GM21528 (cell line): ENCODE results near the gene IFNB1.

Experiments
- ATAC-seq: cut with Tn5 transposase; IDR thresholded peaks from one replicate; pipeline ENCODE4 v1.9.1; 2021; ENCODE audit warnings: mild to moderate bottlenecking, moderate library complexity; ENCODE audit not compliant: unreplicated experiment, low FRiP score

The IFNB1 gene

DNA sequence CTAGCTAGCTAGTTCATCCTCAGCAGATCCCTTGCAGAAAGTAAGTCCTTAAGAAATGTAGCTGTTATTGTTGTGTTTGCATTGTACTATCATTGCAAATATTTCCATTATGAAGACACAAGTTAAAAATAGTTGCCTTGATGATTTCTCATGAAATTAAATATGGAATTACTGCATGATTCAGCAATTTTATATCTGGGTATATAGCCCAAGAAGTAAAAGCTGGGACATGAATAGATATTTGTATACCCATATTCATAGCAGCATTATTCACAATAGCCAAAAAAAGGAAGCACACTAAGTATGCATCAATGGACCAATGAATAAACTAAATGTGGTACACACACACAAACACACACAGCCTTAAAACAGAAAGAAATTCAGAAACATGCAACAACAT is 6.8 kb downstream of the IFNB1 start:
- no peak for ATAC-seq

DNA sequence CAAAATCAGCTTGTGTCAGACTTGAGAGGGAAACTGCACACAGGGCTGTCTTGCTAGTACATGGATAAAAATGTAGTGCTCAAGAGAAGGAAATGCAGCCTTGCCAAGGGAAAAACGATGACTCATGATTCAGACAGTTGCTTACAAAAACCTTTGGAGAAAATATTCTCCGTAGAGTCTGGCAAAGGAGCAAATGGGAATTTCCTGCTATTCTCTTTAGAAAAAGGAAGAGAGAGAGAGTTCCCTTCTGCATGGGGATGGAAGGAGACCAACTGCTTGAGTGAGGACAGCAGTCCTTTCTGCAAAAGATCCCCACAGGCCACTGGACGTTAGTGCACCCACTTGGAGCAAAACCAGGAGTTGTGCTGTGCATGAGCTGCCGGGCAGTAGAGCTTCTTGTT is 7.6 kb downstream of the IFNB1 start:
- no peak for ATAC-seq

DNA sequence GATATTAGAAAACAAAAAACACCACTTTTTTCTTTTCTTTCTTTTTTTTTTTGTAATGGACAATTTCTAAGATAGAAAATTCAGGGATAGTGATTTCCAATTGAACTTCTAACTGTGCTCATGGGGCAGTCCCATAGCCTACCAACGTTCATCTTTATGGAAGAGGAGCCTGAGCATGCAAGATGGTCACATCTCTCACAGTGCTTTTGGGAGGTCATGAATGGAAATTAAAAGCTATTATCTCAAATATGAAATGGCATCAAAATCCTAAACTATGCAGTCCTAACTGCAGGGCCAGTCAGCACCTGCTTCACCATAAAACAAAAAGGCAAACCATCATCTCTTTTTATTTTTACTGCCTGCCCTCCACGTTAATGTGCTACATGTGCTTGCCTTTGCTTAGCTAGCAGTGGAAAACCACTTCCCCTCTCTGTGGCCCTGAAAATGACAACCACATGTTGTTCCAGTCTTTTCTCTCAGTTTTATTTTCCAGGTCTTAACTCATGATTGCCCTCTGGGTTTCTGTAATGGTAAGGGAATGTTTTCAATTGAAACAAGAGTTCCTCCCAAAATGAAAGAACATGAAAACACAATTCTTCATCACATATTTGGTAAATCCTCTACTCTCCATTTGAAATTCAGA is 16.7 kb downstream of the IFNB1 start:
- ATAC-seq: peak; percentile 58

DNA sequence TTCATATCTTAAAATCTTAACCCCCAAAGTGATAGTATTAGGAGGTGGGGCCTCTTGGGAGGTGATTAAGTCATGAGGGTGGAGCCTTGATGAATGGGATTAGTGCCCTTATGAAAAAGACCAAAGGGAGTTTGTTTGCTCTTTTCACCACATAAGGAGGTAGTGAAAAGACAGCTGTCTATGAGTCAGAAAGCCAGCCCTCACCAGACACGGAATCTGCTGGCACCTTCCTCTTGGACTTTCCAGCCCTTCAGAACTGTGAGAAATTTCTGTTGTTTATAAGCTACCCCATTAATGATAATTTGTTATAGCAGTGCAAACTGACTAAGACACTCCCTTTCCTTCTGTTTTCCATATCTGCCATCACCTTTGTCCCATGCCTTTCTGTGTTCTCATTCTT is 20.8 kb downstream of the IFNB1 start:
- ATAC-seq: no peak

DNA sequence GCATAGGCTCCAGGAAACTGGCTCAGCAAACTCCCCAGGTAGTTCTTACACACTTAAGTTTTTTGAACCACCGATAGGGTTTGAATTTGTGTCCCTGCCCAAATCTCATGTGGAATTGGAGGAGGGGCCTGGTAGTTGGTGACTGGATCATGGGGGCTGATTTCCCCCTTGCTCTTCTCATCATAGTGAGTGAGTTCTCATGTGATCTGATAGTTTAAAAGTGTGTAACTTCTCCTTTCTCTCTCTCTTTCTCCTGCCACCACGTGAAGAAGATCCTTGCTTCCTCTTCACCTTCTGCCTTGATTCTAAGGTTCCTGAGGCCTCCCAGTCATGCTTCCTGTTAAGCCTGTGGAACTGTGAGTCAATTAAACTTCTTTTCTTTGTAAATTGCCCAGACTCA is 23.9 kb downstream of the IFNB1 start:
- ATAC-seq: no peak

DNA sequence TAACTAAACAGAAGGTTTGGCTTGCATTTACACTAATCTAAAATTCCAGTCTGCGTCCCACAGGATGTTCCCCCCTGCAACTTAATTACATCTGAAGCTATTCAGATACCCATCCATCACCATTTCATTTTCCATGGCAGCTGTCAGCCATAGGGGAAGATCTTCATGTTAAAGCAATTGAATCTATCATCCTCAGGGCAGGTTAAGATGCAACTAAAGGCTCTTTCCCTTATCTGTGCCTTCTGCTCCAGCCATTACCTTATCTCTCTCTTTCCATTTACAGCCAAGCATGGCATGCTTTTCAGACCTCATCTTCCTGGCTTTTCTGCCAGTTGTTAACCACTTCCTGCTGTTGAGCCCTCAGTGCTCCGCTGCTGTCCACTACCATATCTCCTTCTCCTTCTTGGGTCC is 30.5 kb downstream of the IFNB1 start:
- no peak for ATAC-seq

DNA sequence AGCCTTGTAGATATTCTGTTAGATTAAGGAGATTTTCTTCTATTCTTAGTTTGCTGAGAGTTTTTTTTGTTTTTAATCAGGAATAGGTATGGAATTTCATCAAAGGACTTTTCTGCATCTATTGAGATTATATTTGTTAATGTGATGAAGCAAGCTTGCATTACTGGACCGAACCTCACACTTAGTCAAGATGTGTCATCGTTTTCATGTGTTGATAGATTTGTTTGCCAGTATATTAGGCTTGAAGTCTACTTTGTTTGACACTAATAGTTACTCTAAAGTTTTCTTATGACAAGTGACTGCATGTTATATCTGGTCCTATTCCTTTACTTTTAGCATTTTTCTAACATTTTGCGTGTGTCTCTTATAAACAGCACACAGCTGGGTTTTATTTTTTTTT is 33.9 kb downstream of the IFNB1 start:
- ATAC-seq: no peak

DNA sequence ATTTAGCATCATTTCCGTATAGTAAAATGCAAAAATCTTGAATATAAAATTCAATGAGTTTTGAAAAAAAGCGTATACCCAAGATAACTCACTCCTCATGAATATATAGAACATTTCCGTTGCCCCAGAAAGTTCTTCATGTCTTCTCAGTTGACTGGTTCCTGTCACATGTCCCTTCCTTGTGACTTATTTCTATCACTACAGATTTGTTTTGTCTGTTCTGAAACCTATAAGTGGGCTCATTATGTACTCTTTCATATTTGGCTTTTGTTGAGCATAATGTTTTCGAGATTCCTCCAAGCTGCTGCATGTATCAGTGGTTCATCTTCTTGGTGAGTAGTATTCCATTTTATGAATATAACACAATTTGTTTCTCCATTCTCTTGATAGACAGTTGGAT is 35.3 kb downstream of the IFNB1 start:
- no peak for ATAC-seq

DNA sequence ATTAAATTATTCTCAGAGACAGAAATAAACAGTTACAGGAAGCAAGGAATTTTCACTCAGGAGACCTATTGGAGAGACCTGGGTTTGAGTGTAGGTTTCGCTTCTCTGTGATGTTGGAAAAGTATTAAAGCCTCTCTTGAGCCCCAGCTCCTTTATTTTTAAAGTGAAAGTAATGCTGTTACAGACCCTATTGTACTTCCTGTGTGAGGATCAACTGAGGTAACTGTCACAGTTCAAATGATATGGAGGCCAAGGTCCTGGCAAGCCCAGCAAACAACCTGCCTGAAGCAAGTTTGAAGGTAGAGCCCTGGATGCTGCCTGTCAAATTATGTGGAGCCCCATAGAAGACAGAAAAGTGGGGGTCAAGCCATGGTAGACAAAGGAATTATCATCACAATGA is 38.4 kb downstream of the IFNB1 start:
- no peak for ATAC-seq

DNA sequence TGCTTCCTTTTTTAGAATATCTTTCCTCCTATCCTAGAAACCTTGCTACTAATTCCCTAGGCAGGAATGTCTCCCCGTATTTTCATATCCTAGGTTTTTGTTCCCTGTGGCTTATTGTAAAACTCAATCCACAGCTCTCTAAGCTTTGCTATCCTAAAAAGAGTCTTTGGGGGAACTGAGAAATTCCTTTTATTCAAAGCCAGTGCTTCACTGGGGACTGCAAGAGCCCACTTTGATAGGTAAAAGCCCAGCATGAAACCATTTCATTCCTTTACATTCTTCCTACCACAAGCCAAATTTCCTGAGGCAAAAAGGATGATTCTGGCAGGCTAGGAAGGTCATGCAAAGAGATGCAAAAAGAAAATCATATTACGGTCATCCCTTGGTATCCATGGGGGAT is 40.5 kb downstream of the IFNB1 start:
- no peak for ATAC-seq

DNA sequence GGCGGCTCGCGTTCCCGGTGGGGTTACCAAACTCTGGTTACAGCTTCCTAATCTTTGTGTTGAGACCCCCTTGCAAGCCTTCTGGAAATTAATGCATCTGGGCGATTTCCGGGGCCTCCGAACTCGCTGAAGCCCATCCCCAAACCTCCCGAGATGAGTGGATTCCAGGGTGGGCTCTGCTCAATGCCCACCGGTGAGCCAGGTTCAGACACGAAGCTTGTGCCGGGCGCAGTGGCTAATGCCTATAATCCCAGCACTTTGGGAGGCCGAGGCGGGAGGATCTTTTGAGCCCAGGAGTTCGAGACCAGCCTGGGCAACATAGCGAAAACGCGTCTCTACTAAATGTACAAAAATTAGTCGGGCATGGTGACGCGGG is 45.9 kb downstream of the IFNB1 start:
- ATAC-seq: no peak

DNA sequence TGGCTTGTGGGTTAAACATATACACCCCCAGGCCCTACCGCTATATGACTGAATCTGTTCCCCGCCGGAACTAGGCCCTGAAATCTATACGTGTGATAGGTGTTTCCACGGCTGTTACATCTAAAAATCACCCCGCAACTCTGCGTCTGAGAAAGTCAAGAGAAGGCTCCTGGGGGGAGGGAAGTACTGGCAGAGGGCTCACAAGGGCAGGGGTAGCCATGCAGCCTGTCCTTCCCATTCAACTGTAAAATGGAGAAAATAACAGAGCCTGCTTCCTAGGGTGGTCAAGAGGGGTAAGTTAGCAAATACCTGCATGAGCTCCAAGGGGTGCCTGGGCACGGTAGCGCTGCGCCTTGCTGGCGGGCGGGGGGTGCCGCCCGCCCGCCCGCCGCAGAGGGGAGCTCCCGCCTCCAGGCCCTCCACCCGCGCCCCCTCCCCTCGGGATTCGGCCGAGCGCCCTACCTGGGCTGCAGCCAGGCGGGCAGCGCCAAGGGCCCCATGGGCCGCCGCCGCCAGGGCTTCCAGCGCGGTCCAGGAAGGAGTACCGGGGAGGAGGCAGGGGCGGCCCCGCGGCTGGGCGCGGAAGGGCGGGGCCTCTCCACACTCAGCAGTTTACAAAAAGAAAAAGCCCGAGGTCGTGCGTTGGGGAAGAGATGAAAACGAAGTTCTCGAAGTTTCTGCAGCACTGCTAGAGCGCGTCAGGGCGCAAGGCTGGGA is 46.5 kb downstream of the IFNB1 start, which contains the start of gene HACD4:
TSS of gene HACD4 (minus strand) at position 550 of the 717 bp plus-strand sequence. CDS start at position 500, 50 bp downstream.
- ATAC-seq: peak; percentile 87

DNA sequence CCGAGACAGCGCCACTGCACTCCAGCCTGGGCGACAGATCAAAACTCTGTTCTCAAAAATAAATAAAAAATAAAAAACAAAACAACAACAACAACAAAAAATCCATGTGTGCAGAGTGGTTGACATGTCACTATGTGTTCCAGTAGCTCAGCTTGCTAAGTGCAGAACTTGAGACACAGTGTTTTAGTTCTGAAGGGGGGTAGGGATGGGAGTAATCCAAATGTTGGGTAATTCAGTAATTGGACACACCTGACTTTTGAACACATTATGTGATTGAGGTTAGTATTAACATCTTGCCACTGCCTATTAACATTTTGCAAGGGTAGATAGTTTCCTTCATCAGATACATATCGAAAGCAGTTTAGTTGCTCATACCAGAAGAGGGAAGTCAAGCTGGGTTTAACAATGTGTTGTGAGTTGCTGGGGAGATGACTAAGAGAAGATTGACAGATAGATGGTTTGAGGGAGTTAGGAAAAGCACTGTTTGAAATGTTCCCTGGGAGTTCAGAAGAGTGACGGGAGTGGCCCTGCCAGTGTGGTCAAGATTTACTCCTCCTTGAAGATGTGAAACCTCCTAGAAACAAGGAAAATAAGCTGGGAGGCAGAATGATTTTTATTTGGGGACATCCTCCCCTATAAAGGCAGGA is 47.2 kb downstream of the IFNB1 start:
- ATAC-seq: peak; percentile 77

DNA sequence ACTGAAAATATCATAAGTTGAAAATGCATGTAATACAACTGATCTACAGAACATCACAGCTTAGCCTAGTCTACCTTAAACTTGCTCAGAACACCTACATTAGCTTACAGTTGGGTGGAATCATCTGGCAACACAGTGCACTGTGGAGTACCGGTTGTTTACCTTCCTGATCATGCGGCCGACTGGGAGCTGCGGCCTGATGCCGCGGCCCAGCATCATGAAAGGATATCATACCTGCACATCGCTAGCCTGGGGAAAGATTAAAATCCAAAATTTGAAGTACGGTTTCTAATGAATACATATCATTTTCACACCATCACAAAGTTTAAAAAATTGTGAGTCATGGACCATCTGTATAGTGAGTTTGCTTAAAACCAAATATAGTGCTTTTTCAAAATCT is 48.1 kb downstream of the IFNB1 start:
- ATAC-seq: no peak

DNA sequence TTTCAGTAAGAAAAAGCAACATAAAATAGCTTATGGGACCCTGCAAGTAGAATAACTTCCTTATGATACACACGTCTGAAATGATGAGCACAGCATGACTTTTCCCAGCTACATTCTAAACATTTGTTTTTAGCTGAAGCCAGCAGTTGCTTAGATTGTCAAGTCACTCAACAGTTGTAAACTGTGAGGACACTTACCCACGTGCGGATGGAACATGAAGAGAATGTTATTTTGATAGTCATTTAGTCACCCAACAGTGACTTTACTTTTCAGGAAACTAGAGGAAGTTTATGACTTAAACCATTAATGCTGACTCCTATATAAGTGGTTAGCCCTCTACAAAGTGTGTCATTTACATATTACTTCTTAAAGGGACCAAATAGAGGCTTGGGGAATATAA is 49.3 kb downstream of the IFNB1 start:
- no peak for ATAC-seq

DNA sequence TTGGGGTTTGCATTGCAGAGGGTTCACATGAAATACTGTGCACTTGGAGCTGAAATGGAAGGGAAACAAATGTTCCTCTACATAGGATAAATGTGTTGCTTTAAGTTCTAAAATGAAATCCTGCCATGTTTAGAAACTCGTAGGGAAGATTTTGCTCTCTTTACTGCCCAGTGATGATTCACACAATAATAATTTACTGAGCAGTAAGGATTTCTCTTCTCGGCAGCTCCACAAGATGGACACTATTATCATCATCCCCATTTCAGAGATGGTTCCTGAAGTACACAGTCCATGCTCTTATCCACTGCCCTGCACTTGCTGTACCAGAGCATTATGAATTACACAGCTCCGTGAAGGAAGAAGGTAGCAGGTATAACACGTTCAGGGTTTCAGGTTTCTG is 50.4 kb downstream of the IFNB1 start:
- ATAC-seq: no peak
